ENCODE results near the gene INTS14. TPM values are rescaled to one million over a fixed set of nuclear protein-coding genes. Genes with fewer than 3 reads are reported as not detected.

INTS14 gene
- total RNA-seq, 4 donors from 2014 or later: 30.6 to 38.4 (median 36.0) TPM

DNA sequence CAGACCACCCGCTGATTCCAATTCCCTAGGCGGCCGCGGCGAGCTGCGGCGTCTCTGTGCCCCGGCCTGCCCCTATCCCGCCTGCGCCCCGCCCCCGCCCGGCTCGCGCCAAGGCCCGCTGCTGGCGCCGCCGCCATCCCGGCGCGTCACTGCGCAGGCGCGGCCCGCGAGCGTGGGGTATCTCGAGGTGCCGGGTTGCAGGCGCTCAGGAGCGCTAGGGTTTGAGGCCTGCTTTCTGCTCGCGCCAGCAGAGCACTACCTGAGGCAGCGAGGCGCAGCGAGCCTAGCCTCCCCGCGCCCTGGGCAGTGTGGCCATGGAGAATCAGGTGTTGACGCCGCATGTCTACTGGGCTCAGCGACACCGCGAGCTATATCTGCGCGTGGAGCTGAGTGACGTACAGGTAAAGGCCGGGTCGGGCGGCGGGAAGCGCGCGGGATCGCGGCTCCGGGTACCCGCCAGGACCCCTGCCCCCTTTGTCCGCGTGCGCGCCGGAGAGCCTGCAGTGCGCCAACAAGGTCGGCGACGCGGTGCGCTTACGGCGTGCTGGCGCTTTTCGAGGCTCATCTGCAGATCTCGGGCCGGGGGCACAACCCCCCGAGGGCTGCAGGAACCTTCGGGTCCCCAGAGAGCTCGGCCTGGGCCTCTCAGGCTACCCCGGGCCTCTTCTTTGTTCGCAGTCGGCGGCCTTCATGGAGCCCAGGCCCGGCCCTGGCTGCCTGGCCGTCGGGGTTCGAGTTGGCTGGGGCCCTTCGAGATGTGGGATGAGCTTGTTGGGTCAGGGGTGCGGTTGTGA, 80.4 kb downstream of the INTS14 start, which contains the start of gene HACD3:
Gene HACD3 (plus strand): TSS at position 146 of the 794 bp plus-strand sequence. CDS start 169 bp downstream, at position 315.
- peak within 1 kb of the TSS; percentile 70 to 99 (median 84) for H3K4me3 ChIP-seq
- H3K36me3 ChIP-seq: no peaks in the 10 kb centered on the region
- peaks cover 0 to 29% (median 9%) of the 10 kb centered on the region in 4 donors for H3K4me1 ChIP-seq
- WGBS, 2 donors: 0% methylated on average over 45 to 47 of the region's 88 CpGs
- peak within 1 kb of the TSS; percentile 57 to 79 (median 64) for H3K27ac ChIP-seq
- H3K9me3 ChIP-seq: no peaks in the 10 kb centered on the region
- TF ChIP-seq, protein P1, sequence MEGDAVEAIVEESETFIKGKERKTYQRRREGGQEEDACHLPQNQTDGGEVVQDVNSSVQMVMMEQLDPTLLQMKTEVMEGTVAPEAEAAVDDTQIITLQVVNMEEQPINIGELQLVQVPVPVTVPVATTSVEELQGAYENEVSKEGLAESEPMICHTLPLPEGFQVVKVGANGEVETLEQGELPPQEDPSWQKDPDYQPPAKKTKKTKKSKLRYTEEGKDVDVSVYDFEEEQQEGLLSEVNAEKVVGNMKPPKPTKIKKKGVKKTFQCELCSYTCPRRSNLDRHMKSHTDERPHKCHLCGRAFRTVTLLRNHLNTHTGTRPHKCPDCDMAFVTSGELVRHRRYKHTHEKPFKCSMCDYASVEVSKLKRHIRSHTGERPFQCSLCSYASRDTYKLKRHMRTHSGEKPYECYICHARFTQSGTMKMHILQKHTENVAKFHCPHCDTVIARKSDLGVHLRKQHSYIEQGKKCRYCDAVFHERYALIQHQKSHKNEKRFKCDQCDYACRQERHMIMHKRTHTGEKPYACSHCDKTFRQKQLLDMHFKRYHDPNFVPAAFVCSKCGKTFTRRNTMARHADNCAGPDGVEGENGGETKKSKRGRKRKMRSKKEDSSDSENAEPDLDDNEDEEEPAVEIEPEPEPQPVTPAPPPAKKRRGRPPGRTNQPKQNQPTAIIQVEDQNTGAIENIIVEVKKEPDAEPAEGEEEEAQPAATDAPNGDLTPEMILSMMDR (IDR thresholded peaks at IDR 0.05): peak in 1 of 5 experiments; percentile 32
- TF ChIP-seq POLR2A (IDR thresholded peaks at IDR 0.05) (peak in 1 of 2 donors; percentile 17), EP300 (IDR thresholded peaks at IDR 0.05) (peak; percentile 24 to 72)
- DNase-seq (ENCODE audit: low spot score in 2 of 2): peak; percentile 64 to 67
- no peaks in the 10 kb centered on the region for H3K27me3 ChIP-seq

GRCh38 chr15:65529762-65530317, 81.1 kb downstream of the INTS14 start:
- DNase-seq (ENCODE audit: low spot score in 2 of 2): no peak
- Histone ChIP-seq H3K36me3 (no peaks in the 10 kb centered on the region), H3K27ac (peak overlapping the region; percentile 57 to 79 (median 64)), H3K9me3 (no peaks in the 10 kb centered on the region), H3K4me3 (peak overlapping the region; percentile 70 to 99 (median 84)), H3K27me3 (no peaks in the 10 kb centered on the region), H3K4me1 (peaks cover 0 to 29% (median 9%) of the 10 kb centered on the region in 4 donors)
- TF ChIP-seq, protein P1 (IDR thresholded peaks at IDR 0.05): no peak
- TF ChIP-seq EP300 (IDR thresholded peaks at IDR 0.05): no peak
- TF ChIP-seq POLR2A (IDR thresholded peaks at IDR 0.05): no peak
- 41% methylated on average over 13 of the region's 13 CpGs for WGBS, 2 donors

Small RNAs within 50 kb of the gene (small RNA-seq; reads per million reads assigned to genes)
- gene RNU6-19P: not detected

Other genes starting within 250 kb of the INTS14 start
- not detected for gene IGDCC3, start 233.1 kb downstream of the INTS14 start, total RNA-seq
- 1 to 10 TPM in 2 of 4 donors, under 1 TPM in 2; 0.59 to 2.0 (median 1.1) TPM for gene IGDCC4, start 188.2 kb downstream of the INTS14 start, total RNA-seq
- gene DPP8, start 93.4 kb downstream of the INTS14 start, total RNA-seq: 10 to 100 TPM; 31.2 to 49.4 (median 37.6) TPM
- 10 to 100 TPM; 44.1 to 60.3 (median 49.8) TPM for gene HACD3, start 80.7 kb downstream of the INTS14 start, total RNA-seq
- gene SLC24A1, start 10.8 kb upstream of the INTS14 start, total RNA-seq: 10 to 100 TPM in 1 of 4 donors, 1 to 10 TPM in 3; 5.9 to 22.7 (median 9.2) TPM
- 10 to 100 TPM; 21.6 to 54.0 (median 35.9) TPM for gene DENND4A, start 181.2 kb upstream of the INTS14 start, total RNA-seq